H1 (cell line): Measurements from ENCODE around the gene INAFM1. TPM values are rescaled to one million over a fixed set of nuclear protein-coding genes. Genes with fewer than 3 reads are reported as not detected.

ENCODE experiments used
- ASH2L ChIP-seq: fragments of 200-600, 300-600 bp; sonication (generic); IDR thresholded peaks from one replicate; pipeline ENCODE4 v1.7.1; 2017; ENCODE audit warnings: low read length
- CBX5 ChIP-seq: fragments of 300-800, 300-1000 bp; sonication (generic); IDR thresholded peaks from 2 replicates; pipeline ENCODE4 v1.7.1; 2016; ENCODE audit warnings: antibody characterized with exemption, low read length, low read depth
- CBX8 ChIP-seq: fragments of 300-800, 300-1000 bp; sonication (generic); IDR thresholded peaks from 2 replicates; pipeline ENCODE4 v1.7.1; 2016; ENCODE audit warnings: low read depth, low read length, borderline replicate concordance
- EP300 ChIP-seq, 2 experiments: IDR thresholded peaks; 1 replicate in 1 of 2; 2 replicates in 1 of 2; pipeline ENCODE4 v1.6.1; 2011 to 2012; ENCODE audit warnings: low read depth in 2 of 2, low read length in 2 of 2, mild to moderate bottlenecking in 2 of 2, borderline replicate concordance in 1 of 2, inconsistent platforms in 1 of 2, moderate library complexity in 1 of 2
- GABPA ChIP-seq: IDR thresholded peaks from 2 replicates; pipeline ENCODE4 v1.6.1; 2011; ENCODE audit warnings: mild to moderate bottlenecking, low read length, moderate library complexity, borderline replicate concordance; ENCODE audit not compliant: insufficient read depth
- JUND ChIP-seq: IDR thresholded peaks from 2 replicates; pipeline ENCODE4 v1.6.1; 2011; ENCODE audit warnings: mild to moderate bottlenecking, improper control_type of control experiment, low read length
- PHF8 ChIP-seq: fragments of 200-600 bp; sonication (generic); conservative IDR thresholded peaks from 2 replicates; pipeline ENCODE4 v1.7.1; 2012; ENCODE audit warnings: low read depth, mild to moderate bottlenecking, inconsistent platforms, low read length, moderate library complexity
- RBBP5 ChIP-seq: IDR thresholded peaks from 2 replicates; pipeline ENCODE4 v1.7.1; 2012; ENCODE audit warnings: low read depth, mild to moderate bottlenecking, inconsistent platforms, low read length, moderate library complexity, borderline replicate concordance
- RFX5 ChIP-seq: IDR thresholded peaks from 2 replicates; pipeline ENCODE4 v1.6.1; 2011; ENCODE audit warnings: low read depth, low read length, improper control_type of control experiment, borderline replicate concordance
- RXRA ChIP-seq: IDR thresholded peaks from 2 replicates; pipeline ENCODE4 v1.6.1; 2011; ENCODE audit warnings: low read depth, mild to moderate bottlenecking, low read length, moderate library complexity; ENCODE audit not compliant: insufficient read depth
- SIN3A ChIP-seq, 2 experiments: IDR thresholded peaks in 1 of 2; conservative IDR thresholded peaks in 1 of 2; 2 replicates each; pipeline ENCODE4 v1.6.1; 2011 to 2012; ENCODE audit warnings: low read length in 2 of 2, improper control_type of control experiment in 1 of 2, low read depth in 1 of 2, mild to moderate bottlenecking in 1 of 2
- SIRT6 ChIP-seq: IDR thresholded peaks from one replicate; pipeline ENCODE4 v1.7.1; 2012; ENCODE audit warnings: low read length, inconsistent platforms
- SP2 ChIP-seq: IDR thresholded peaks from 2 replicates; pipeline ENCODE4 v1.6.1; 2012; ENCODE audit warnings: mild to moderate bottlenecking, low read length, inconsistent platforms
- YY1 ChIP-seq: IDR thresholded peaks from 2 replicates; pipeline ENCODE4 v1.6.1; 2011; ENCODE audit warnings: low read depth, mild to moderate bottlenecking, low read length
- polyA plus RNA-seq, 7 experiments: library from polyadenylated mRNA; depleted of rRNA in 3 of 7; stranded (reverse) in 5 of 7; unstranded in 2 of 7; fragments of >200 nt in 5 of 7; fragments of 200-250 nt in 2 of 7; gene quantifications; 1 replicate in 5 of 7; 2 replicates in 1 of 7; 4 replicates in 1 of 7; pipeline versions ENCODE4 v1.2.1 to v1.2.3, GENCODE V29; 2011 to 2013; ENCODE audit warnings: missing spikeins in 2 of 7, mixed read lengths in 2 of 7
- total RNA-seq: library from RNA; stranded (reverse); fragmentation: NEBNext Ultra II Directional; extraction: Animal tissue kit (Norgen Biotek cat#: 25700); gene quantifications from 2 replicates; pipeline ENCODE4 v1.2.1, GENCODE V29; 2021
- TF ChIP-seq, protein P1 (sequence below): IDR thresholded peaks from 2 replicates; pipeline ENCODE4 v1.6.1; 2012; ENCODE audit warnings: inconsistent platforms
- TF ChIP-seq, protein P2 (sequence below): IDR thresholded peaks from 2 replicates; pipeline ENCODE4 v1.6.1; 2011; ENCODE audit warnings: low read depth, mild to moderate bottlenecking, low read length; ENCODE audit not compliant: insufficient read depth
- TF ChIP-seq, protein P3 (sequence below): IDR thresholded peaks from 2 replicates; pipeline ENCODE4 v1.6.1; 2011; ENCODE audit warnings: low read length, improper control_type of control experiment
- TF ChIP-seq, protein P4 (sequence below): IDR thresholded peaks from 2 replicates; pipeline ENCODE4 v1.6.1; 2012; ENCODE audit warnings: low read length, inconsistent platforms

The INAFM1 gene
- total and polyA plus RNA-seq, 2 of the 8 experiments (the other 6 are each of a cell fraction or from before 2014, with no cell fraction given) = 2.6 to 3.4 TPM

DNA sequence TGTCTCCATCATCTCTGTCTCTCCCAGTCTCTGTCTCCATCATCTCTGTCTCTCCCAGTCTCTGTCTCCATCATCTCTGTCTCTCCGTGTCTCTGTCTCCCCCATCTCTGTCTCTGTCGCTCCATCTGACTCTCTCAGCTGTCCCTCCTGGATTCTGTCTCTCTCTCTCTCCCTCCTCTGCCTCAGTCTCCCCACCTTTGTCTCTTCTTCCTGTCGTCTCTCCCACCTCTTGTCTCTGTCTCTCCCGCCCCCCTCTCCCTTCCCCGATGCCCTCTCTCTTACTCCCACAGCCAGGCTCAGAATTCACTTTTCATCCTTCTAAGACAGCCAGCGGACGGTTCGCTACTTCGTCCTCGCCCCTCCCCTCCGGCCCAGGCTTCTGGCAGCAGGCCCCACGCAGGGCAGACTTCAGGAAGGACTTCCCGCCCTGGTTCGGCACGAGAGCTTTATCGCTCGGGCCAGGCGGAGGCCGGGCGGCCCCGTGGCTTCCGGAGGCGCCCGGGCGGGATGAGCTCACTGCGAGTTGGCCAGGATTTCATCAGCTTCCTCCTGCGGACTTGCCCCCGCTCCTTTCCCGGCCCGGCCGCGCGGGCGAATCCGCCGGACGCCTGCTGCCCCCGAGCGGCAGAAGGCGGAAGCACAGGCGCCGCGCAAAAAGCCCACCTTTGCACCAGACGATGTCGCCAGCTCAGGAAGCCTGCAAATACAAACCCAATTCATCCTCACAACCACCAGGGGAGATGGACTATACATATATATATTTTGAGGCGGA, 30.7 kb upstream of the INAFM1 start (continued):
- TF ChIP-seq SIN3A (conservative IDR thresholded peaks at IDR 0.05 in 1 of 2, IDR thresholded peaks at IDR 0.05 in 1 of 2; ENCODE audit: low read depth in 1 of 2, low read length in 2 of 2) (peak in 1 of 2 experiments; percentile 80; a peak in 2 of 4 replicates), EP300 (IDR thresholded peaks at IDR 0.05; ENCODE audit: borderline replicate concordance in 1 of 2, low read depth in 2 of 2, low read length in 2 of 2) (peak in 1 of 2 experiments; percentile 90; a peak in 2 of 3 replicates), YY1 (no peak), CBX5 (no peak), JUND (peak; percentile 93), ASH2L (no peak), SIRT6 (no peak), CBX8 (no peak), RXRA (no peak), SP2 (no peak), RBBP5 (no peak), GABPA (0 out of 2 replicates have a peak, but pooled peaks have one; percentile 55), PHF8 (no peak; the same call in 1 of the 2 replicates), RFX5 (no peak)
- TF ChIP-seq, protein P1, sequence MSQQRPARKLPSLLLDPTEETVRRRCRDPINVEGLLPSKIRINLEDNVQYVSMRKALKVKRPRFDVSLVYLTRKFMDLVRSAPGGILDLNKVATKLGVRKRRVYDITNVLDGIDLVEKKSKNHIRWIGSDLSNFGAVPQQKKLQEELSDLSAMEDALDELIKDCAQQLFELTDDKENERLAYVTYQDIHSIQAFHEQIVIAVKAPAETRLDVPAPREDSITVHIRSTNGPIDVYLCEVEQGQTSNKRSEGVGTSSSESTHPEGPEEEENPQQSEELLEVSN = peak; percentile 70
- TF ChIP-seq, protein P2, sequence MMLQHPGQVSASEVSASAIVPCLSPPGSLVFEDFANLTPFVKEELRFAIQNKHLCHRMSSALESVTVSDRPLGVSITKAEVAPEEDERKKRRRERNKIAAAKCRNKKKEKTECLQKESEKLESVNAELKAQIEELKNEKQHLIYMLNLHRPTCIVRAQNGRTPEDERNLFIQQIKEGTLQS = peak; percentile 89
- TF ChIP-seq, protein P3, sequence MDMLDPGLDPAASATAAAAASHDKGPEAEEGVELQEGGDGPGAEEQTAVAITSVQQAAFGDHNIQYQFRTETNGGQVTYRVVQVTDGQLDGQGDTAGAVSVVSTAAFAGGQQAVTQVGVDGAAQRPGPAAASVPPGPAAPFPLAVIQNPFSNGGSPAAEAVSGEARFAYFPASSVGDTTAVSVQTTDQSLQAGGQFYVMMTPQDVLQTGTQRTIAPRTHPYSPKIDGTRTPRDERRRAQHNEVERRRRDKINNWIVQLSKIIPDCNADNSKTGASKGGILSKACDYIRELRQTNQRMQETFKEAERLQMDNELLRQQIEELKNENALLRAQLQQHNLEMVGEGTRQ = no peak
- TF ChIP-seq, protein P4, sequence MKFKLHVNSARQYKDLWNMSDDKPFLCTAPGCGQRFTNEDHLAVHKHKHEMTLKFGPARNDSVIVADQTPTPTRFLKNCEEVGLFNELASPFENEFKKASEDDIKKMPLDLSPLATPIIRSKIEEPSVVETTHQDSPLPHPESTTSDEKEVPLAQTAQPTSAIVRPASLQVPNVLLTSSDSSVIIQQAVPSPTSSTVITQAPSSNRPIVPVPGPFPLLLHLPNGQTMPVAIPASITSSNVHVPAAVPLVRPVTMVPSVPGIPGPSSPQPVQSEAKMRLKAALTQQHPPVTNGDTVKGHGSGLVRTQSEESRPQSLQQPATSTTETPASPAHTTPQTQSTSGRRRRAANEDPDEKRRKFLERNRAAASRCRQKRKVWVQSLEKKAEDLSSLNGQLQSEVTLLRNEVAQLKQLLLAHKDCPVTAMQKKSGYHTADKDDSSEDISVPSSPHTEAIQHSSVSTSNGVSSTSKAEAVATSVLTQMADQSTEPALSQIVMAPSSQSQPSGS = peak; percentile 94
